ENCODE results near the gene HCFC2.

GRCh38 chr12:104064031-104064841, at the start of gene HCFC2:
- TF ChIP-seq CTCF (IDR thresholded peaks at IDR 0.05) (peak in 1 of 5 experiments; percentile 39), POLR2A (IDR thresholded peaks at IDR 0.05) (peak; percentile 74 to 87)

All from tibial nerve (tissue), 3 donors.